DND-41 (cell line): ENCODE measurements around the gene DIAPH1.

Source experiments
- ATAC-seq: fragments of 200-7000 bp; cut with Tn5 transposase; 3 replicates; pipeline ENCODE4 v1.9.1; 2021; ENCODE audit warnings: low read depth; ENCODE audit not compliant: insufficient read depth
- DNase-seq: peaks from one replicate; pipeline ENCODE4 v3.0.0-alpha.2; 2020
- H2AFZ ChIP-seq: 2 replicates; pipeline ENCODE4 v1.6.0; 2012; ENCODE audit warnings: low read depth, low read length
- H3K27ac ChIP-seq: 2 replicates; pipeline ENCODE4 v1.5.1; 2012; ENCODE audit warnings: low read length, inconsistent platforms
- H3K27me3 ChIP-seq: fragments of 200-600 bp; sonication (generic); 2 replicates; pipeline ENCODE4 v1.6.0; 2012; ENCODE audit warnings: low read length, mild to moderate bottlenecking, inconsistent platforms; ENCODE audit not compliant: insufficient read depth, poor library complexity
- H3K36me3 ChIP-seq: 2 replicates; pipeline ENCODE4 v1.5.1; 2012; ENCODE audit warnings: low read length, inconsistent platforms; ENCODE audit not compliant: insufficient read depth
- H3K4me1 ChIP-seq: 2 replicates; pipeline ENCODE4 v1.5.1; 2012; ENCODE audit warnings: mild to moderate bottlenecking, low read length; ENCODE audit not compliant: insufficient read depth
- H3K4me2 ChIP-seq: 2 replicates; pipeline ENCODE4 v1.6.0; 2012; ENCODE audit warnings: mild to moderate bottlenecking, moderate library complexity, low read length, inconsistent platforms; ENCODE audit not compliant: insufficient read depth
- H3K4me3 ChIP-seq, 2 experiments: fragments of 200-600 bp in 1 of 2; shearing (Covaris generic) in 1 of 2; 2 replicates each; pipeline ENCODE4 v1.5.1; 2012 to 2016; ENCODE audit warnings: inconsistent platforms in 2 of 2, low read length in 2 of 2, mild to moderate bottlenecking in 2 of 2, low read depth in 1 of 2, moderate library complexity in 1 of 2
- H3K79me2 ChIP-seq: 2 replicates; pipeline ENCODE4 v1.6.0; 2012; ENCODE audit warnings: low read length, inconsistent platforms; ENCODE audit not compliant: insufficient read depth
- H3K9ac ChIP-seq: 2 replicates; pipeline ENCODE4 v1.6.0; 2012; ENCODE audit warnings: low read depth, mild to moderate bottlenecking, inconsistent platforms, low read length, moderate library complexity
- H3K9me3 ChIP-seq: 2 replicates; pipeline ENCODE4 v1.5.1; 2012; ENCODE audit warnings: low read length, moderate library complexity, mild to moderate bottlenecking, inconsistent platforms; ENCODE audit not compliant: insufficient read depth, severe bottlenecking
- H4K20me1 ChIP-seq: 2 replicates; pipeline ENCODE4 v1.6.0; 2012; ENCODE audit warnings: low read length; ENCODE audit not compliant: insufficient read depth
- CTCF ChIP-seq: IDR thresholded peaks from 2 replicates; pipeline ENCODE4 v1.5.1; 2012; ENCODE audit warnings: borderline replicate concordance, low read length, moderate library complexity, mild to moderate bottlenecking; ENCODE audit not compliant: poor library complexity, severe bottlenecking; ENCODE audit errors: extremely low read depth
- EZH2 ChIP-seq: IDR thresholded peaks from 3 replicates; pipeline ENCODE4 v1.6.1; 2012; ENCODE audit warnings: borderline replicate concordance, low read depth, mild to moderate bottlenecking, moderate library complexity, low read length, inconsistent platforms; ENCODE audit not compliant: severe bottlenecking

Gene DIAPH1

GRCh38 chr5:141663506-141663905 lies 44.7 kb upstream of the DIAPH1 start:
- no peak overlapping the region for H2AFZ ChIP-seq
- no peak overlapping the region for H3K4me3 ChIP-seq
- ATAC-seq (no peak), DNase-seq (no peak)
- no peaks in the 10 kb centered on the region for H3K4me1 ChIP-seq
- H3K36me3 ChIP-seq = no peaks in the 10 kb centered on the region
- no peak overlapping the region for H3K4me2 ChIP-seq
- H4K20me1 ChIP-seq = no peaks in the 10 kb centered on the region; the same call in 1 of the 2 replicates
- no peaks in the 10 kb centered on the region for H3K79me2 ChIP-seq
- H3K9me3 ChIP-seq = no peaks in the 10 kb centered on the region
- no peak for TF ChIP-seq CTCF
- no peaks in the 10 kb centered on the region for H3K27me3 ChIP-seq
- no peak overlapping the region for H3K9ac ChIP-seq
- H3K27ac ChIP-seq = no peak overlapping the region

- no peaks in the 10 kb centered on the region for H3K9me3 ChIP-seq
- H2AFZ ChIP-seq = no peak overlapping the region
- no peaks in the 10 kb centered on the region for H3K36me3 ChIP-seq
- H3K4me1 ChIP-seq = no peaks in the 10 kb centered on the region
- H3K4me2 ChIP-seq = no peak overlapping the region
- DNase-seq (no peak), ATAC-seq (no peak)
- H3K79me2 ChIP-seq = no peaks in the 10 kb centered on the region
- H3K27ac ChIP-seq = no peak overlapping the region
- H3K4me3 ChIP-seq = no peak overlapping the region
- no peak for TF ChIP-seq CTCF
- TF ChIP-seq EZH2 = no peak
- no peaks in the 10 kb centered on the region; the same call in 1 of the 2 replicates for H4K20me1 ChIP-seq
- no peak overlapping the region for H3K9ac ChIP-seq
- no peaks in the 10 kb centered on the region for H3K27me3 ChIP-seq
These were observed 43.2 kb upstream of the DIAPH1 start for GRCh38 chr5:141662028-141662427.

GRCh38 chr5:141657937-141658545 lies 39.2 kb upstream of the DIAPH1 start:
- Histone ChIP-seq H3K36me3 (no peaks in the 10 kb centered on the region), H3K4me3 (no peak overlapping the region), H3K27me3 (no peaks in the 10 kb centered on the region), H3K4me1 (no peaks in the 10 kb centered on the region), H4K20me1 (no peaks in the 10 kb centered on the region), H2AFZ (no peak overlapping the region), H3K27ac (no peak overlapping the region), H3K9ac (no peak overlapping the region), H3K4me2 (no peak overlapping the region), H3K79me2 (no peaks in the 10 kb centered on the region), H3K9me3 (no peaks in the 10 kb centered on the region)
- TF ChIP-seq CTCF (no peak), EZH2 (no peak)
- ATAC-seq = no peak
- DNase-seq = no peak

- no peaks in the 10 kb centered on the region for H3K79me2 ChIP-seq
- no peak overlapping the region for H3K27ac ChIP-seq
These were observed 38.6 kb upstream of the DIAPH1 start for GRCh38 chr5:141657404-141657803.

More at GRCh38 chr5:141657404-141657803, 38.6 kb upstream of the DIAPH1 start:
- Histone ChIP-seq H3K4me1 (no peaks in the 10 kb centered on the region), H3K27me3 (peaks cover 2% of the 10 kb centered on the region), H3K4me2 (no peak overlapping the region), H3K9me3 (no peaks in the 10 kb centered on the region), H2AFZ (no peak overlapping the region), H3K4me3 (no peak overlapping the region), H4K20me1 (no peaks in the 10 kb centered on the region), H3K9ac (no peak overlapping the region), H3K36me3 (no peaks in the 10 kb centered on the region)
- DNase-seq (no peak), ATAC-seq (no peak)
- TF ChIP-seq EZH2 (no peak), CTCF (no peak)
